Measurements from ENCODE around the gene QRICH1.

QRICH1 gene

DNA sequence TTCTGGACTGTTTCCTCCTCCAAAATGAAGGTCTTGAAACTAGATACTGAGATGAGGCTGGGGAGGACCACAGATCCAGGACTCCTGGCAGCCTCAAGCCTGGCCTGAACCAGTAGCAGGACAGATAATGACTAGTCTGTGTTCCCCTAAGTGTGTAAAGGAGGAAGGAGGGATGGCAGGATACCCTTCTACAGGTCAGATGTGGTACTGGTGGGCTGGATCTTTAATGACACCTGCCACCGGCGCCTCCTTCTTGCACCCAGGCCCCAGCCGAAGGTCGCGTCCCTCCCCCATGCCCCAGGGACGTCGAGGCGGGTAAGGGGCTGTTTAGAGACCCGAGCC lies 26.2 kb upstream of the QRICH1 start:
- H3K4me3 ChIP-seq (ENCODE audit: low read length): peak overlapping the region; percentile 86
- TF ChIP-seq, protein P1, sequence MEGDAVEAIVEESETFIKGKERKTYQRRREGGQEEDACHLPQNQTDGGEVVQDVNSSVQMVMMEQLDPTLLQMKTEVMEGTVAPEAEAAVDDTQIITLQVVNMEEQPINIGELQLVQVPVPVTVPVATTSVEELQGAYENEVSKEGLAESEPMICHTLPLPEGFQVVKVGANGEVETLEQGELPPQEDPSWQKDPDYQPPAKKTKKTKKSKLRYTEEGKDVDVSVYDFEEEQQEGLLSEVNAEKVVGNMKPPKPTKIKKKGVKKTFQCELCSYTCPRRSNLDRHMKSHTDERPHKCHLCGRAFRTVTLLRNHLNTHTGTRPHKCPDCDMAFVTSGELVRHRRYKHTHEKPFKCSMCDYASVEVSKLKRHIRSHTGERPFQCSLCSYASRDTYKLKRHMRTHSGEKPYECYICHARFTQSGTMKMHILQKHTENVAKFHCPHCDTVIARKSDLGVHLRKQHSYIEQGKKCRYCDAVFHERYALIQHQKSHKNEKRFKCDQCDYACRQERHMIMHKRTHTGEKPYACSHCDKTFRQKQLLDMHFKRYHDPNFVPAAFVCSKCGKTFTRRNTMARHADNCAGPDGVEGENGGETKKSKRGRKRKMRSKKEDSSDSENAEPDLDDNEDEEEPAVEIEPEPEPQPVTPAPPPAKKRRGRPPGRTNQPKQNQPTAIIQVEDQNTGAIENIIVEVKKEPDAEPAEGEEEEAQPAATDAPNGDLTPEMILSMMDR (conservative IDR thresholded peaks at IDR 0.05; ENCODE audit: low read depth, low read length): no peak
- no peak for DNase-seq (ENCODE audit: low read depth)

DNA sequence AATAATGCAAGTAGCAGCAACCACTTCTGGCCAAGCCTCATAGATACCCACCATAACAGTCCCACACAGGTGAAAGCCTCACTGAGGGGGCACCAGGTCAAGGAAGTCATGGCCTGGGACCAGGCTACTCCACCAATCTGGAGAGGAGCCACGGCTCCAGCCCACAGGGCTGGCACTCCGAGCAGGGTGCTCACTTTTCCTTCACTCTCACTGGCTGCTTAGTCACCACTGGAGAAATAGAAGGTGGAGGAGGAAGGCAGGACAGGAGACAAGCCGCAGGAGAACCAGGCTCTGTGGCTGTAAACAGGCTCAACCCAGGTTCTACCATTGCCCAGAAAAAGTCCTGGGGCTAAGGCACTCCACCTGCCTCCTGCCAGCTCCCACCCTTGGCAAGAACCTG lies 25.6 kb upstream of the QRICH1 start:
- no peak for DNase-seq (ENCODE audit: low read depth)
- TF ChIP-seq, protein P1 (conservative IDR thresholded peaks at IDR 0.05; ENCODE audit: low read depth, low read length): no peak
- H3K4me3 ChIP-seq (ENCODE audit: low read length): peak overlapping the region; percentile 86

DNA sequence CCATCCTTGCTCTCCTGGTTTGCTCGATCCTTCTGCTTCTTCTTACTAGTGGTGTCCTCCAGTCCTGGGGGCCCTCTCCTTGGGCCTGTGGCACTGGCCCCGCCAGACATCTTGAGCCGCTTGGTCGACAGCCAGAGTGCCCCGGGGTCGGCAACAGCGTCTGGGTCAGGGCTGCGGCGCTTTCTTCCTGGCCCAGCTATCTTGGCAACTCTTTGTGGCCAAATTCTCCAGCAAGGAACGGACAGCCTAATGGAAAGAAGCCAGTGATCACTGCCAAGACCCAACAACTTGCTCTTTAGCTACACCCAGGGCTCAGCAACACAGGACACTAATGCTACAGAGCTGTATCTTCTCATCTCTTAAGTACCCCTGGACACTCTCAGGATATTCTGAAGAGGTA lies 25.2 kb upstream of the QRICH1 start:
- no peak for DNase-seq (ENCODE audit: low read depth)
- peak overlapping the region; percentile 86 for H3K4me3 ChIP-seq (ENCODE audit: low read length)
- TF ChIP-seq, protein P1 (conservative IDR thresholded peaks at IDR 0.05; ENCODE audit: low read depth, low read length): no peak

DNA sequence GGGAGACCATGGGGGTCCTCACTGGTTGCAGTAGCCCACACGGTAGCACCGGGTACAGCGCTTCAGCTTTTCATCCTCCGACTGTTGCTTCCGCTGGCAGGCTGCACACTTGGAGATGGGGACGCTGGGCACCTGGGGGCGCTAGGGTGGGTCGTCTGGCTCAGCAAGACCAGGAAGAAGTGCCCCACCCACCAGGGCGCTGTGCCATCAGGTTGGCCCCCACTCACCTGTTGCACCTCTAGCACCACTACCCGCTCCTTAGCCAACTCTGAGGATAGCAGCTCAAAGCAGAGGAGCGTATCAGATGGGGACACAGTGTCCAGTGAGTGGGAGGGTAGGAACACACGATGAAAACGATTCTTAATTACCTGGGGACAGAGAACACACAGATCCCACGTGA lies 18.4 kb upstream of the QRICH1 start:
- no peak for DNase-seq (ENCODE audit: low read depth)
- no peak overlapping the region for H3K4me3 ChIP-seq (ENCODE audit: low read length)
- TF ChIP-seq, protein P1 (conservative IDR thresholded peaks at IDR 0.05; ENCODE audit: low read depth, low read length): no peak

DNA sequence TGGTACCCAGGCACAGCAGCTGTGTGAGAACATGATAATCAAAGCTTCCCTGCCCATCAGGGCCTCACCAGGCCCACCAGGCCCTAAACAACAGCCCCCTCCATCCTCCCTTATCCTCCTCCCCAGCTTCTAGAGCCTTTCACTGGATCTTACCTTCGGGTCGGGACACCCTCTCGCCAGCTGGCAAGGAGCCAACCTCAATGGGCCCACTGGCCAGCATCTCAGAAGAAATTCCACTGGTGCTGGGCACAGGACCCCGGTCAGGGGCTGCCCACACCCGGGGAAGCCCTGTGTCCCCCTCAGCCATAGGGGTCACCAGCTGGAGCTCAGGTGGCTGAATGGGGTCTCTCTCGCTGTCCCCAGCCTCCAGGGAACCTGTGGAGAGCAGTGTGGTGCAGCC lies 17.5 kb upstream of the QRICH1 start:
- TF ChIP-seq, protein P1 (conservative IDR thresholded peaks at IDR 0.05; ENCODE audit: low read depth, low read length): no peak
- DNase-seq (ENCODE audit: low read depth): no peak
- H3K4me3 ChIP-seq (ENCODE audit: low read length): no peak overlapping the region

DNA sequence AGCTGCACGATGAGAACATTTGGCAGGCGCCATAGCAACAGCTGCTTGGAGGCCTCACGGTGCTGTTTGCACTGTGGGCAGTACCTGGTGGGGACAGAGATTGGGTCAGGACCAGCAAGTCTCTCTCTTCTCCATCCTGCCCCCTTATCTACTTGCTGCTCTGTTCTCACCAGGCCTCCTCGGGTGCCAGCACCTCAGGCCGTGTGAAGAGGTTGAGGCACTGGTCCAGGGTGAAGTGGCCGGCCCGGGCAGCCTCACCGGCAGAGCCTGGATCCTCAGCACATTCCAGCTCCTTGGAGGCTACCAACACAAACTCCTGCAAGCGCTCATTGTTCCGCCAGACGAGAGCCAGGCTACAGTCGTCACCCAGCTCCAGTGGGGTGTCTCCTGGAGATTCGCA lies 16.9 kb upstream of the QRICH1 start:
- H3K4me3 ChIP-seq (ENCODE audit: low read length): no peak overlapping the region
- TF ChIP-seq, protein P1 (conservative IDR thresholded peaks at IDR 0.05; ENCODE audit: low read depth, low read length): no peak
- DNase-seq (ENCODE audit: low read depth): no peak

DNA sequence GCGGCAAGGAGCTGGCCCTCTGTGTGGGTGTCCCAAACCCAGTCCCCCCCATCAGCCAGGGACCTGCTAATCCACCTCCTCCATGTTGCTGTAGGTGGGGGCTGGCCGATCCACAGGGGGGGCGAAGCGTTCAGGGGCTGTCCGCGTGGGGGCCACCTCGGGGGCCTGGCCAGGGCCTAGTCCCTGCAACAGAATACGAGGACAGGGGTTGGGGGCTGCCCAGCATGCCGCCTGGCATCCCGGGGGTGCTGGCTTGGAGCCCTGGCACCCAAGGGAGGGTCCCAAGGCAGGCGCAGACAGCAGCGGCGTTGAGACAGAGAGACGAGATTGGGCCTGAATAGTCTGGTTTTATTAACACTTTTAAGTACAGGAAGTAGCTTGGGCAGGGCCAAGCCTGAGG lies 14.5 kb upstream of the QRICH1 start:
- H3K4me3 ChIP-seq (ENCODE audit: low read length): no peak overlapping the region
- TF ChIP-seq, protein P1 (conservative IDR thresholded peaks at IDR 0.05; ENCODE audit: low read depth, low read length): no peak
- DNase-seq (ENCODE audit: low read depth): no peak

Measured in retinal pigment epithelial cell (primary cell).